GM12892 (cell line): ENCODE measurements around the gene FOXL3.

Experiments used
- POLR2A ChIP-seq: IDR thresholded peaks from 2 replicates; pipeline ENCODE4 v1.6.1; 2011; ENCODE audit warnings: low read depth, low read length, control low read depth
- POLR2AphosphoS5 ChIP-seq: IDR thresholded peaks from 2 replicates; pipeline ENCODE4 v1.6.1; 2011; ENCODE audit warnings: low read depth, low read length, control low read depth
- TAF1 ChIP-seq: IDR thresholded peaks from 2 replicates; pipeline ENCODE4 v1.6.1; 2011; ENCODE audit warnings: low read depth, mild to moderate bottlenecking, control low read depth, low read length, borderline replicate concordance

GRCh38 chr7:256461-256940, 33.5 kb upstream of the FOXL3 start:
- TF ChIP-seq TAF1 (no peak), POLR2A (no peak), POLR2AphosphoS5 (no peak)
